Stimulated activated naive CD8-positive, alpha-beta T cell treated with anti-CD3 and anti-CD28 coated beads, Interleukin-15, Interleukin-2, amounts not matched to agents 100 ng/mL and 50 ng/mL, for 24 hours (primary cell): ENCODE results near the gene KAZN.

ENCODE experiments used
- H3K27ac Mint-ChIP-seq: one replicate; pipeline ENCODE4 v1.8.0; 2021; ENCODE audit warnings: mild to moderate bottlenecking, mixed read lengths
- H3K27me3 Mint-ChIP-seq: one replicate; pipeline ENCODE4 v1.8.0; 2021; ENCODE audit warnings: mixed read lengths
- H3K36me3 Mint-ChIP-seq: one replicate; pipeline ENCODE4 v1.8.0; 2021; ENCODE audit warnings: low read depth, mixed read lengths
- H3K4me1 Mint-ChIP-seq: one replicate; pipeline ENCODE4 v1.8.0; 2021; ENCODE audit warnings: low read depth, mixed read lengths
- H3K4me3 Mint-ChIP-seq: one replicate; pipeline ENCODE4 v1.8.0; 2021; ENCODE audit warnings: mild to moderate bottlenecking, mixed read lengths
- H3K9me3 Mint-ChIP-seq: one replicate; pipeline ENCODE4 v1.8.0; 2021; ENCODE audit warnings: mixed read lengths

The KAZN gene

GRCh38 chr1:14968251-14968851, 369.9 kb downstream of the KAZN start:
- Mint-ChIP-seq H3K4me1 (peaks cover 19% of the 10 kb centered on the region), H3K27ac (no peak overlapping the region), H3K36me3 (no peaks in the 10 kb centered on the region), H3K4me3 (no peak overlapping the region), H3K9me3 (no peaks in the 10 kb centered on the region), H3K27me3 (peaks cover 4% of the 10 kb centered on the region)

GRCh38 chr1:14969006-14969405, 370.5 kb downstream of the KAZN start:
- Mint-ChIP-seq H3K27ac (peak overlapping the region; percentile 60), H3K4me3 (no peak overlapping the region), H3K9me3 (no peaks in the 10 kb centered on the region), H3K4me1 (peaks cover 19% of the 10 kb centered on the region), H3K36me3 (no peaks in the 10 kb centered on the region), H3K27me3 (peaks cover 4% of the 10 kb centered on the region)

DNA sequence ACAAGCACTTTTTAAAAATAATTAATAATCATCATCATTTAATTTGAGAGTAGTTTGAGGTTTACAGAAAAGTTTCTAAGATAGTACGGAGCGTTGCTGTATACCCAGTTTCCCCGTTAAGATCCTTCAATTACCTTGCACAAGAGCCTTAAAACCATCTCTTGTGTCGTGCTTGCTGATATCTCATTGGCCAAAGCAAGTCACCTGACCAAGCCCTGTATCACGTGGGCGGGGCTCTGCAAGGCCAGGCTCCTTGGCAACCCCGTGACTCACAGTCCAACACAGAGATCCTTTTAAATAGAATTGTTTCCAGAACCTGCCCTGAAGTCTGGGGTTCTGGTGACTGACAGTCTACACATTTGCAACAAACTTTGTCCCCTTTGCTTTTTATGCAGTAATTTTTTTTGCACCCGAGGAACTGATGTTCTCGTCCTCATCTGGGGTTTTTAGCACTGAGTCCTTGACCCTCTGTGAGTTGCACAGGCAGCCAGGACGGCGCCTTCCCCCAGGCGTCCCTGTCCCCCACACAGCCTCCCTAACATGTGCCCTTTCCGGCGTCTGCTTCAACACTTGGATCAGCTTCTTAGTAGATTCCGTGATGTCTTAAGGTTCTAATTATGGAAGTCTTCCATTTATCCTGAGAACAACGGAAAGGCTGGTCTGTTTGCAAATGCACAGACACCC, 371.8 kb downstream of the KAZN start:
- Mint-ChIP-seq H3K9me3 (no peaks in the 10 kb centered on the region), H3K36me3 (no peaks in the 10 kb centered on the region), H3K4me1 (peaks cover 19% of the 10 kb centered on the region), H3K27ac (no peak overlapping the region), H3K4me3 (no peak overlapping the region), H3K27me3 (peaks cover 4% of the 10 kb centered on the region)

DNA sequence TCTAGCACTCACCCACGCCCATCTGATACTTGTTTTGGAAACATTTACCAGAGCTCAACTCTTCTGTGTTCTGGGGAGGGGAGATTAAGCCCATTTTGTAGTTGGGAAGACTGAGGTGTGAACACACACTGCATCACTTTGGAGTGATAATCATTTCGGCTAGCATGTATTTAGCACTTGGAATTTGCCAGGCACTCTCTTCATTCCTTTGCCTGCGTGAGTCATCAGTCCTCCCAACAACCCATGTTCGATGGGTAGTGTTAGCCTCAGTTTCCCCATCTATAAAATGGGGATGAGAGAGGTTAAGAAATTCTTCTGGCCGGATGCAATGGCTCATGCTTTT, 372.3 kb downstream of the KAZN start:
- Mint-ChIP-seq H3K4me1 (peaks cover 19% of the 10 kb centered on the region), H3K4me3 (no peak overlapping the region), H3K27me3 (peaks cover 4% of the 10 kb centered on the region), H3K9me3 (no peaks in the 10 kb centered on the region), H3K36me3 (no peaks in the 10 kb centered on the region), H3K27ac (no peak overlapping the region)

GRCh38 chr1:14971221-14971620, 372.7 kb downstream of the KAZN start:
- H3K27ac Mint-ChIP-seq, result no peak overlapping the region
- H3K36me3 Mint-ChIP-seq, result no peaks in the 10 kb centered on the region
- H3K4me1 Mint-ChIP-seq, result peaks cover 19% of the 10 kb centered on the region
- no peaks in the 10 kb centered on the region for H3K9me3 Mint-ChIP-seq
- H3K4me3 Mint-ChIP-seq, result no peak overlapping the region
- H3K27me3 Mint-ChIP-seq, result peaks cover 4% of the 10 kb centered on the region

DNA sequence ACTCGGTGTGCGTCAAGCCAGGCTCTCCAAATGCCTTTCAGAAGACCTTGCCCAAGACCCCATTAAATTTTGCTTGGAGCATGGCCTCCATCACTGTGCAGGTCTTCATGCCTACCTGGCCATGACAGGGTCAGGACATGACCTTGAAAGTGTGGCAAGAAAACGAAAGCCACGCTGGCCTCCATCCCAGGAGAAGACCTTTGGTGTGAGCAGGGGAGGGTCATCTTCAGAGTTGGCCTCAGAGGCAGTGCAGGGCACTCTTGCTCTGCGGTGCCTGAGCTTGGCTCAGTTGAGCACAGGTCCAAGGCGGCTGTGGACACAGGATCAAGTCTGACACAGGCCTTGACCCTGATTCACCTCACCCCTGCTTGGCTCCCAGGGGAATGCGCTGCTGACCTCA, 373.6 kb downstream of the KAZN start:
- Mint-ChIP-seq H3K4me3 (no peak overlapping the region), H3K36me3 (no peaks in the 10 kb centered on the region), H3K9me3 (no peaks in the 10 kb centered on the region), H3K27me3 (peaks cover 4% of the 10 kb centered on the region), H3K4me1 (peaks cover 19% of the 10 kb centered on the region), H3K27ac (no peak overlapping the region)

- Mint-ChIP-seq H3K4me1 (peaks cover 17% of the 10 kb centered on the region), H3K27ac (no peak overlapping the region), H3K36me3 (no peaks in the 10 kb centered on the region), H3K27me3 (peaks cover 4% of the 10 kb centered on the region), H3K9me3 (no peaks in the 10 kb centered on the region), H3K4me3 (no peak overlapping the region)
These were observed 375.3 kb downstream of the KAZN start for GRCh38 chr1:14973773-14974172.

DNA sequence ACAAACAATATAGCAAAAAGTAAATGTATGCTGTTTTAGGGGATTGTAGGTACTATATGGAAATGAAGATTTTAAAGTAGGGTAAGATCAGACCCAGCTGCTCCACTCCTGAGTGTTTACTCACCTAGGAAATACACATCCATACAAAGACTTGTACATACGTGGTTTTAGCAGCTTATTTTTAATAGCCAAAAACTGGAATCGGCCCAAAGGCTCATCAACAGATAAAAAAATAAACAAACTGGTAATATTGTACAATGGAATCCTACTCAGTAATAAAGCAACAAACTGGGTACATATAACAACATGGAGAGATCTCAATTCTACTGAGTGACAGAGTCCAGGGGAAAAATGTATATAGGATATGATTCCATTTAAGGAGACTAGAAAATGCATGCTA, 375.9 kb downstream of the KAZN start:
- H3K27me3 Mint-ChIP-seq, result peaks cover 4% of the 10 kb centered on the region
- H3K4me3 Mint-ChIP-seq, result no peak overlapping the region
- H3K36me3 Mint-ChIP-seq, result no peaks in the 10 kb centered on the region
- H3K9me3 Mint-ChIP-seq, result no peaks in the 10 kb centered on the region
- peaks cover 11% of the 10 kb centered on the region for H3K4me1 Mint-ChIP-seq
- no peak overlapping the region for H3K27ac Mint-ChIP-seq

DNA sequence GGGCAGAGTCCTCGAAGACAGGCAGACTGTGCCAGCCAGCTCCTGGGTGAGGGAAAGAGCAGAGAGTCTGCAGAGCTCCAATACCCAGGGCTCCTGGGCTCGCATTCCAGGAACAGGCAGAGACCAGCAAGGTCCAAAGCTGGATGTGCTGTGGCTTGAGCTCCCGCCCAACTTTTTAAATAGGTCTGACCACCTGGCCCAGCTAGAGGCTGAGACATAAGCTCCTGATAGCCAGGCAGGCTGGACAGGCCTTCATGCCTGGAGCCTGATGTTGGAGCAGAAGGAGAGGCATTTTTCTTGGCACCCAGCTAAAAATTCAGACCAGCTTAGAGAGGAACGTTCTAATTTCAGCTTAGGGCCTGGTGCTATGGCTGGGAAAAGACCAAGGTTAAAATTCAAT, 376.6 kb downstream of the KAZN start:
- H3K27ac Mint-ChIP-seq, result no peak overlapping the region
- peaks cover 8% of the 10 kb centered on the region for H3K4me1 Mint-ChIP-seq
- no peak overlapping the region for H3K4me3 Mint-ChIP-seq
- peaks cover 4% of the 10 kb centered on the region for H3K27me3 Mint-ChIP-seq
- no peaks in the 10 kb centered on the region for H3K36me3 Mint-ChIP-seq
- no peaks in the 10 kb centered on the region for H3K9me3 Mint-ChIP-seq

DNA sequence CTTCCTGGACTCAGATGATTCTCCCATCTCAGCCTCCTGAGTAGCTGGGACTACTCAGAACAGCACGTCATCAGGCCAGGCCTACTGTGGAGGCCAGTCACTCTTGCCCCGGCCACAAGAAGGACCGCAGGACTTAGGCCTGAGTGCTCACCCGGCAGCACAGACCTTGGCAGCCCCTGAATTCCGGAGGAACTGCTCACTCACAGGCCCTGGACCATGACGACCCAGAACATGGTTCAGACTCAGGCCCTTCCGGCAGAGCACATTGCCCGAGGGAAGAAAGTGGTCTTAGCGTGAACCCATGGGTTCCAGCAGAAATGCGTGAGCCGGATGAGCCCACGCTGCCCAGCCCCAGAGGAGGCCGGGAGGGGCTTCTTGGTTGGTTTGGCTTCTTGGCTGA, 377.8 kb downstream of the KAZN start:
- no peaks in the 10 kb centered on the region for H3K36me3 Mint-ChIP-seq
- peaks cover 3% of the 10 kb centered on the region for H3K27me3 Mint-ChIP-seq
- H3K27ac Mint-ChIP-seq, result no peak overlapping the region
- H3K4me1 Mint-ChIP-seq, result no peaks in the 10 kb centered on the region
- H3K4me3 Mint-ChIP-seq, result no peak overlapping the region
- H3K9me3 Mint-ChIP-seq, result no peaks in the 10 kb centered on the region

GRCh38 chr1:14977338-14977931, 378.9 kb downstream of the KAZN start:
- Mint-ChIP-seq H3K27me3 (no peaks in the 10 kb centered on the region), H3K9me3 (no peaks in the 10 kb centered on the region), H3K4me1 (no peaks in the 10 kb centered on the region), H3K27ac (no peak overlapping the region), H3K36me3 (no peaks in the 10 kb centered on the region), H3K4me3 (no peak overlapping the region)

DNA sequence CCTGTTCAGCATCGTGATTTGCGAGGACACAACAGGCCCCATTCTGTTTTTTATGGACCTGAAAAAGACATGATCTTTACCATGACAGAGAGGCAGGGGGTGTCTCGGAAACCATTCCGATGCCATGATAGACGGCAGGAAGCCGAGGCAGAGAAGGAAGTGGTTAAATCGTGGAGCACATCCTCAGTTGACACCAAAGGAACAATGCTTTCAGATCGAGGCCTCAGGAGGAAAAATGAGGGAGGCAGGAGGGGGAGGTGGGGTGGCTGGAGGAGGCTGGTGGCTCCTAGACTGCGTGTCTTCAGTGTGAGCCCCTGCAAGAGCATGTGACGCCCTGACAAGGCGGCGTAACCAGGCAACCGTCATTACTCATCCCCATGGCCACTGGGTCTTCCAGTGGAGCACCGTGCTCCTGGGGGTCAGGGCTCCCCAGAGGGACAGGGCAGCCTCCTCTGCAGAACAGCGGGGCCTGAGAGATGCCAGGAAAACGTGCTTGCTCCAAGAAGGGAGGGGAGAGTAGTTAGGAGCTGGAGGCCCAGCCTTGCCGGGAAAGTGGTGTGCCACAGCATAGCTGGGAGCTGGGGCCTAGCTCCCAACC, 382.2 kb downstream of the KAZN start:
- Mint-ChIP-seq H3K4me3 (no peak overlapping the region), H3K4me1 (no peaks in the 10 kb centered on the region), H3K36me3 (no peaks in the 10 kb centered on the region), H3K9me3 (no peaks in the 10 kb centered on the region), H3K27ac (no peak overlapping the region), H3K27me3 (no peaks in the 10 kb centered on the region)

- no peak overlapping the region for H3K4me3 Mint-ChIP-seq
- H3K4me1 Mint-ChIP-seq, result no peaks in the 10 kb centered on the region
- H3K27me3 Mint-ChIP-seq, result no peaks in the 10 kb centered on the region
- H3K36me3 Mint-ChIP-seq, result no peaks in the 10 kb centered on the region
- no peak overlapping the region for H3K27ac Mint-ChIP-seq
- no peaks in the 10 kb centered on the region for H3K9me3 Mint-ChIP-seq
These were observed 383.5 kb downstream of the KAZN start for GRCh38 chr1:14982029-14982428.

- Mint-ChIP-seq H3K27ac (no peak overlapping the region), H3K4me1 (no peaks in the 10 kb centered on the region), H3K4me3 (no peak overlapping the region), H3K36me3 (no peaks in the 10 kb centered on the region), H3K9me3 (no peaks in the 10 kb centered on the region), H3K27me3 (no peaks in the 10 kb centered on the region)
These were observed 384.8 kb downstream of the KAZN start for GRCh38 chr1:14983277-14983676.

DNA sequence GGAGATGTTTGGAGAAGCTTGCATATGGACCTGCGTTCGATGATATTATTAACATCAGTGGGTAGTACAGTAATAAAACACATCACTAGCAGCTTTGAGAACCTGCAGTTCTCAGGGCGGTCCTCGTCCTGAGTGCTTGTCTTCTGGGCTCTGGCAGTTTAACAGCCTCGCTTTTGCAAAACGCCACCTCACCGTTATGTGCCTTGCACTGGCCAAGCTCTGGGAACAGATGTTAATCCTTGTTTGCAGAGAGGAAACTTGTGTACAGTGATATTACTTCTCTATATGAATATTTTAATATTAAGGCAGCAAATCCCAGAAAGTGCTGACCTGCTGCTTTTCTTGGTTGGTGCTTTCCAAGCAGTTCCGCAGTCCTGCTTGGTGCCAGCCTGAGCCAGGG, 387.7 kb downstream of the KAZN start:
- Mint-ChIP-seq H3K36me3 (no peaks in the 10 kb centered on the region), H3K4me3 (no peak overlapping the region), H3K27ac (no peak overlapping the region), H3K9me3 (no peaks in the 10 kb centered on the region), H3K27me3 (no peaks in the 10 kb centered on the region), H3K4me1 (no peaks in the 10 kb centered on the region)
